Skin of body (tissue), 2 donors: ENCODE results near the gene RALY. TPM values are rescaled to one million over a fixed set of nuclear protein-coding genes. Genes with fewer than 3 reads are reported as not detected.

Source experiments
- DNase-seq: peaks from one replicate; lab custom pipeline; 2025; lab: John Stamatoyannopoulos, UW
- total RNA-seq: library from RNA; depleted of rRNA; stranded (reverse); fragments of >200 nt; gene quantifications from one replicate; pipeline ENCODE4 v1.2.3, GENCODE V29; 2014

Gene RALY
- total RNA-seq = 47.2 TPM

GRCh38 chr20:33993576-33994221 is at the start of gene RALY:
Gene RALY, plus strand, starts transcription at chr20:33993911. Its CDS starts 78,164 bp downstream, at chr20:34072075.
- no peak for DNase-seq

GRCh38 chr20:33944914-33945313 is 48.8 kb upstream of the RALY start:
- no peak for DNase-seq

GRCh38 chr20:33945391-33946081 is 48.2 kb upstream of the RALY start:
- DNase-seq = no peak

DNA sequence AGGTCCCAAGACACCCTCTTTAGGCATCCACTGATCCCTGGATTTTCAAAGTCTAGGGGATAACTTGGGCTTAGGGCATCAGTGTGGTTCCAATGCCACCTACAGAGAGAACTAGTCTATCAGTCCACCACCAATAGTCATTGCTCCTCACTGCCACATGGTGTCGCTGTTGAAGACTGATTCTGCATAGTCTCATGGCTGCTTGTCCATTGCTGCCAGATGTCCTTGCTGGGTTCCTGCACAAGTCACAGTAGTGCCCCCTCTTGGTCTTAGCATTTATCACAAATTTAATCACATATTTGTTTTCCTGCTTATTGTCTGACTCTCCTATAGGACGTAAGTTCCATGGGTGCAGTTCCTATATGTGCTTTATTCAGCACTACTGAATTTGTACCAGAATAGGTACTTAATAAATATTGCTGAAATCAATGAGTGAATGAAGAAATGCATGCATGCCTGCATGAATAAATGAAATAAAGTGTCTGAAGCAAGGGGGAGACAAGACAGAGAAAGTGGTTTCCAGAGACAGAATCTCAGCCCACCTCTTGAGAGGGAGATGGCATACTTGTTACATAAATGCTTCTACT is 45.9 kb upstream of the RALY start:
- no peak for DNase-seq

DNA sequence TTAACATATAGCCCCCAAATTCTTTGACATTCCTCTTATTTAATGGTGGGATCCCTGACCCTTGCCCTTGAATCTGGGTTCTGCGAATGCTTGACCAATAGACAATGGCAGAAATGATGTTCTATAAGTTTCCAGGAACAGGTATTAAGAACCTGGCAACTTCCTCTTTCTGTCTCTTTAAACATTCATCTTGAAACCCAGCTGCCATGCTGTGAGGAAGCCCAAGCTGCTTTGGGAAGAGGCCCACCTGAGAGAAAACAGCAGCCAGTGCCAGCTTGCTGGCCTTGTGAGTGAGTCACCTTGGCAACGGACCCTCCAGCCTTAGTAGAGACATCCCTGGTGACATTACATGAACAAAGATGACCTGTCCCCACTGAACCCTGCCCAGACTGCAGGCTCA is 45.2 kb upstream of the RALY start:
- DNase-seq = no peak

DNA sequence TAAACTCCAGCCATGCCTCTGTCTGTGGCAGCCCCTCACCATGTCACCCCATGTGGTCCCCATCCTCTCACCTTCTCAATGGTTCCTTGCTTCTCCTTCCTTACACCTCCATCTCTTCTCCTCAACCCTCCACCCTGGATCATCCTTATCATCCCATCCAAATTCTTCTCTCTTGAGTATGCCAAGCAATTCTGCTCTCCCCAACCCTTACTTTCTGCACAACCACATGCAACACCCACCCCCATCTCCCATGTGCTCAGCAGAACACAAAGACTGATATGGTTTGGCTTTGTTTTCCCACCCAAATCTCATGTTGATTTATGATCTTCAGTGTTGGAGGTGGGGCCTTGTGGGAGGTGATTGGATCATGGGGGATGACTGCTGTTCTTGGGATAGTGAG is 42.5 kb upstream of the RALY start:
- DNase-seq = no peak

GRCh38 chr20:33954504-33954903 is 39.2 kb upstream of the RALY start:
- no peak for DNase-seq

DNA sequence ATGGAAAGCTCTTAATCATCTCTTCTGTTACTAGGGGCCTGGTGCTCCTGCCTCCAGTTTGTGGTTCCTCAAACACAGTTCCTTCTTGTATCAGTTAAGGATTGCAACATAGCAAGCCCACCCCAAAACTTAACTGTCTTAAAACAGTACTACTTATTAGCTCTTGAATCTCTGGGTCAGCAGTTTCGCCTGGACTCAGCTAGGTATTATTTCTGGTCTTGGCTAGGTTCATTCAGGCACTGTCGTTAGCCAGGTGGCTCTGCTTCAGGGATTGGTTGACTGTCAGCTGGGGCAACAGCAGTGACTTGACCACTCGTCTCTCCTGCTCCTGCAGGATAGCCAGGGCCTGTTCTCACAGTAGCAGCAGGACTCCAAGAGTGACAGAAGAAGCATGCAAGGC is 30.0 kb upstream of the RALY start:
- DNase-seq = no peak

DNA sequence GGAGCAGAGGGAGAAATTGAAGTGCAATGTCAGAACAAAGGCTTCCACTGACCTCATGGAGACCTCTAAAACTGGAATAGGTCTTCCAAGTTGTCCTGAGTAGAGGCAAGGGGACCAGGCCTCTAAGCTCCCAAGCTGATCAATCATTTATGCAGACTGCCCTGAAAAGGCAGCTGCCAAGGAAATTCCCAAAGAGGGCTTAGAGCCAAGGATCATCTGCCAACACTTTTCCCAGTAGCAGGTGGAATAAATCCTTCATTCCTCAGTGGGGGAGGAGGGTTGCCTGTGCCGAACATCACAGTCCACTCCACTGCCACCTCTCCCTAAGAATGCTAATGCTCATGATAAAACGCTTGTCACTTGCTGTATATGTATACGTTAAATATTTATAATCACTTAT is 29.3 kb upstream of the RALY start:
- no peak for DNase-seq

DNA sequence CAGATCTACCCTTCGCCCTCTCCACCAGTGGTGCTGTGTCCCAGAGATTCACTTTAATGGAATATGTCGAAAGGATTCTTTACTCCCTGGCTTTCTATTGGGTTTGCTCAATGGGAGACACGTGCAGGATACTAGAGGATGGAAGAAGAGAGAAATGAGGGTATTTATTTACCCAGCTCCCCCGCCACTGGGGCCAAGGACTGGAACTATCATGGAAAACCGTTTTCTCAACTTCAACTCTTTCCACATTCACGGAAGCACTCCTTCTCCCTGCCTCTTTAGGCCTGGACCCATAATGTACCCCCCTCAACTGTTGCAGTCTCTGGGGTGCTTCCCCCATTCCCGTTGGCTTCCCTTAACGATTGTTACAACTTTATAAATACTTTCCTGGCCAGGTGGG is 26.6 kb upstream of the RALY start:
- DNase-seq = no peak

DNA sequence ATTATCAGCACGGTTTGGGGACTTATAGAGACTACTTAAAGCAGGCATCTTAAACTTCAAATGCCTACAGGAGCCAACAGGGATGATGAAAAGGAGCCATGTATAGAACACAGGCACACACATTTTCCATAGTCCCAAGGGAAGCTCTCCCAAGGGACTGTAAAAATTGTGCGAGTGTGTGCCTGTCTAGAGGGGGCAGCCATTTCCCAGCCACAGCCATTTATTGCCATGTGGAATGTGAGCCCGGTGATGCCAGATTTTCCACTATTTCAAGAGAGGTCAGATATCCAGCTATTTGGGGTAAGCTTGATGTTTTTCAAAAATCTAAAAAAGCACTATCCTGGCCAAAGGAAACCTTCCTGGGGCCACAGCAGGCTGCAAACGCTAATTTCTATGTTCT is 24.1 kb upstream of the RALY start:
- no peak for DNase-seq

DNA sequence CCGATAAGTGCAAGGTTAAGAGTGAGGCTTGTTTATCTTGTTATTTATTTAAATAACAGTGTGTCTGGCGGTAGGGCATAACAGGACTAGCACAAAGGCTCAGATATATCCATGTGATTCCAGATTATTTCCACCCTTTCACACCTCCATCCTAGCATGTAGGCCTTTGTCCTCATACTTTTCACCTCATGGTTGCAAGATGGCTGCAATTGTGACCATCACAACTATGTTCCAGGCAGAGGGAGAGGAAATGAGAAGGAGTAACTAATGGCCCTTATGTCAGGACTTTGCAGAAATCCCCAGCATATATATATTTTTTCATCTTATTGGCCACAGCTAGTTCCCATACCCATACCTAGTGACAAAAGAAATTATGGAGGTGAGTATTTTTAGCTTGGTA is 23.5 kb upstream of the RALY start:
- no peak for DNase-seq

- DNase-seq = no peak
Observed at GRCh38 chr20:33971147-33971975, 22.4 kb upstream of the RALY start.

GRCh38 chr20:33976959-33977358 is 16.8 kb upstream of the RALY start:
- DNase-seq = no peak

GRCh38 chr20:33977535-33977934 is 16.2 kb upstream of the RALY start:
- DNase-seq = no peak

DNA sequence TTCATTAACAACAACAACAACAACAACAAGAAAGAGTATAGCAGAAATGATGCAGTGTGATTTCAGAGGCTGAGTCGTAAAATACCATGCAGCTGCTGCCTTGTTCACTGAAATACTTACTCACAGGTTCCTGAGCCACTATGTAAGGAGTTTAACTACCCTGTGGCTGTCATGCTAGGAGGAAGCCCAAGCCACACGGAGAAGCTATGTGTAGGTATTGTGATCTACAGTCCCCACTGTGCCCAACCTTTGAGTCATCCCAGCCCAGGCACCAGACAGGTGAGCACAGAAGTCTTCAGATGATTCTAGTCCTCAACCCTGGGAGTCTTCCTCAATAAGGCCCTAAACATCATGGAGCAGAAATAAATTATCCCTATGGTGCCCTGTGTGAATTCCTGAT is 14.6 kb upstream of the RALY start:
- DNase-seq = no peak

GRCh38 chr20:33981347-33981746 is 12.4 kb upstream of the RALY start:
- no peak for DNase-seq

DNA sequence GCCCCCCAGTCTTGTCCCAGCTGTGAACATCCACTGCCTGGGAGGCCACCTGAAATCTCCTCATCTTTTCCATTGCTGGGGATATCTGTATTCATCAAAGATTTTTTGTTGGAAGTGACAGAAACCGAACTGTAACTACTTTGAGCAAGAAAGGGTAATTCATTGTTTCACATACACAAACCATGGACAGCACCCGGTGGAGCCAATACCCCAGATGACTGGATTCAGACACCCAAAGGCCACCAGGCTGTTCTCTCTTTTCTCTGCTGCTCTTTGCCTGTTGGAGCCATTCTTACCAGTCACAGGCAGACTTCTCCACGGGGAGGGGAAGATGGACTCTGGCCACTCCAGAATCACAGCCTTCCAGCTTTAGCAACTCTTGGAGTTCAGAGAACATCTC is 11.7 kb upstream of the RALY start:
- DNase-seq = no peak

DNA sequence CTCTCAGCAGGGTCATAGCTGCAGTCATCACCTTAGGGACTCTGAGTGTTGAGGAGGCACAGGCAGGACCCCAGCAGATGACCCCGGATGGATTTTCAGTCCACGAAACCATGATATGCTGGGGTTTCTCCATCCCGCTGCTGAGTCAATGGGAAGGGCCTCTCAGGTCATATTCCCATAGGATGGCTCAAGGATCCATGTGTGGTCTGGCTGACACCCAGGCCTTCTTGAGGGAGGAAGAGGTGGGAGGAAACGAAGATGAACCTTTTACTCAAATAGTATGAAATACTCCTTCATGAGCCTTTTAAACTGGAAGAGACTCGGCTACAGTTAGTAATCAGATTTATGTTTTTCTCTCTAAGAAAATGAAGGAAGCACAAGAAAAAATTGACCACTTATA is 10.3 kb upstream of the RALY start:
- DNase-seq = no peak

DNA sequence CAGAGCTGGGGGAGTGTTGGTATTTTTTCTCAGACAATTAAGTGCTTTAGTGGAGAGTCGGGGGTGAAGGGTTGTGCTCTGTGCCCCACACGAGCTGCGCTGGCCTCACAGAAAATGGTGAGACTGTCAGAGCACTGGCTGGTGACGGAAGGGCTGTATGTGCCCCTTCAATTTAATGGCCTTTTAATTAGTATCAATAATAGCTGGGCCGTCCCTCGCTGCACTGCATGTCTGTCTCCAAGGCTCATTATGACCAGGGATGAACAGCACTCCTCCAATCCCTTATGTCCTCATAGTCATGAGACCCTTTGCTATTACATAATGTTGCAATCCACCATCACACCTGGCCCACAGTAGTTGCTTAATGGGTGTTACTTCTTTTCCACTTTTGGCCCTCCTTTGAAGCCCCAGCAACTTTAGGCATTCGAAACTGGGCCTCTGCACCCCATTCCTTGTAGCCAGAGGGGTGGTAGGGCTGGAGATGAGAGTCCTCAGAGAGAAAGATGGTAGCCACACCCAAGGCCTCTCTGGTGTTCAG is 9.5 kb upstream of the RALY start:
- no peak for DNase-seq

DNA sequence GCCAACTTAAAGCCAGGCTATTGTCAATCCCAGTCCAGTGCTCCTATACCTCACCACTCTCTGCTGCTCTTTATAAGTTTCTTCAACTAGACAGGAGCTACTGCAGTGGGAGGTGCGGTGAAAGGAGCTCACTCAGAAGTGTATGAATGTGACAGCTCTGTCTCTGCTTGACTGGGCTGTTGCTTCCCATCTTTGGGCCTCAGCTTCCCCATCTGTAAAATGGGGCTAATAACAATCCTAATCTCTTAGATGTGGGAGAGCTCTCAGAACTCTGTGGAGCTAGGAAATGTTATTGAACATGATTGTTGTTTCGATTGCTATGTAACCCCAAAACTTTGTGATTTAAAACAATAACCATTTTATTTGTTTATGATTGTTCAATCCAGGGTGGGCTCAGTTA is 8.4 kb upstream of the RALY start:
- DNase-seq = no peak

- DNase-seq = no peak
Observed at GRCh38 chr20:33985830-33986229, 7.9 kb upstream of the RALY start.
